CD14-positive monocyte (primary cell): ENCODE results near the gene NAP1L1. TPM values are rescaled to one million over a fixed set of nuclear protein-coding genes. Genes with fewer than 3 reads are reported as not detected.

ENCODE experiments used
- DNase-seq, 3 donors: peaks; one replicate each; pipeline ENCODE4 v3.0.0-alpha.2; 2011 to 2022
- H2AFZ ChIP-seq: 2 replicates; pipeline ENCODE4 v1.6.0; 2012; ENCODE audit warnings: mild to moderate bottlenecking, low read depth, low read length, inconsistent platforms; ENCODE audit not compliant: insufficient read depth, poor library complexity, severe bottlenecking
- H3K27ac ChIP-seq, 2 donors: 1 replicate in 1 of 2; 2 replicates in 1 of 2; pipeline ENCODE4 v1.5.1; 2012 to 2013; ENCODE audit warnings: low read length in 2 of 2, control low read depth in 1 of 2, inconsistent platforms in 1 of 2, low read depth in 1 of 2, mild to moderate bottlenecking in 1 of 2
- H3K27me3 ChIP-seq, 2 donors: one replicate each; pipeline versions ENCODE4 v1.6.0 to v1.6.1; 2011 to 2013; ENCODE audit warnings: low read length in 2 of 2; ENCODE audit not compliant: control insufficient read depth in 2 of 2, insufficient read depth in 2 of 2
- H3K36me3 ChIP-seq, 2 donors: replicated peaks in 1 of 2; 1 replicate in 1 of 2; 2 replicates in 1 of 2; pipeline versions ENCODE4 v1.5.1 to v1.6.1; 2012 to 2013; ENCODE audit warnings: low read length in 2 of 2, control low read depth in 1 of 2, inconsistent platforms in 1 of 2, mild to moderate bottlenecking in 1 of 2; ENCODE audit not compliant: insufficient read depth in 2 of 2, control insufficient read depth in 1 of 2
- H3K4me1 ChIP-seq, 2 donors: 1 replicate in 1 of 2; 2 replicates in 1 of 2; pipeline versions ENCODE4 v1.5.1 to v1.6.1; 2012 to 2013; ENCODE audit warnings: low read length in 2 of 2, control low read depth in 1 of 2, inconsistent platforms in 1 of 2, mild to moderate bottlenecking in 1 of 2, moderate library complexity in 1 of 2; ENCODE audit not compliant: insufficient read depth in 2 of 2, control insufficient read depth in 1 of 2
- H3K4me2 ChIP-seq: replicated peaks from 2 replicates; pipeline ENCODE3; 2012; ENCODE audit warnings: low read length, moderate library complexity, mild to moderate bottlenecking; ENCODE audit not compliant: poor library complexity, severe bottlenecking; ENCODE audit errors: extremely low read depth
- H3K4me3 ChIP-seq, 3 experiments: fragments of 200-600 bp in 1 of 3; sonication (generic) in 1 of 3; replicated peaks in 1 of 3; 1 replicate in 2 of 3; 2 replicates in 1 of 3; pipeline ENCODE4 v1.5.1; 2011 to 2013; ENCODE audit warnings: low read length in 3 of 3, mild to moderate bottlenecking in 3 of 3, control low read depth in 2 of 3, low read depth in 2 of 3, inconsistent platforms in 1 of 3, moderate library complexity in 1 of 3
- H3K79me2 ChIP-seq: 2 replicates; pipeline ENCODE4 v1.6.0; 2012; ENCODE audit warnings: mild to moderate bottlenecking, control low read depth, inconsistent platforms, low read length, moderate library complexity; ENCODE audit not compliant: insufficient read depth
- H3K9ac ChIP-seq: 2 replicates; pipeline ENCODE4 v1.6.0; 2017; ENCODE audit warnings: low read length, mild to moderate bottlenecking; ENCODE audit not compliant: insufficient read depth, poor library complexity, severe bottlenecking
- H3K9me3 ChIP-seq, 2 donors: replicated peaks in 1 of 2; 1 replicate in 1 of 2; 2 replicates in 1 of 2; pipeline versions ENCODE4 v1.5.1 to v1.6.1; 2012 to 2013; ENCODE audit warnings: low read length in 2 of 2, control low read depth in 1 of 2; ENCODE audit not compliant: control insufficient read depth in 1 of 2, insufficient read depth in 1 of 2
- H4K20me1 ChIP-seq: 2 replicates; pipeline ENCODE4 v1.6.0; 2012; ENCODE audit warnings: mild to moderate bottlenecking, low read length, control low read depth, moderate library complexity; ENCODE audit not compliant: insufficient read depth
- H3K27ac Mint-ChIP-seq, 7 donors: one replicate each; pipeline ENCODE4 v1.8.0; 2020; ENCODE audit warnings: mild to moderate bottlenecking in 7 of 7, mixed read lengths in 7 of 7, moderate library complexity in 6 of 7, inconsistent platforms in 2 of 7
- H3K27me3 Mint-ChIP-seq, 3 donors: one replicate each; pipeline ENCODE4 v1.8.0; 2021 to 2022; ENCODE audit warnings: low read depth in 3 of 3, mild to moderate bottlenecking in 3 of 3, mixed read lengths in 3 of 3, moderate library complexity in 3 of 3, inconsistent platforms in 1 of 3
- H3K36me3 Mint-ChIP-seq, 2 donors: one replicate each; pipeline ENCODE4 v1.8.0; 2020; ENCODE audit warnings: mixed read lengths in 2 of 2, inconsistent platforms in 1 of 2, mild to moderate bottlenecking in 1 of 2
- H3K4me1 Mint-ChIP-seq: one replicate; pipeline ENCODE4 v1.8.0; 2020; ENCODE audit warnings: mild to moderate bottlenecking, mixed read lengths
- H3K4me3 Mint-ChIP-seq, 2 donors: one replicate each; pipeline ENCODE4 v1.8.0; 2020; ENCODE audit warnings: mild to moderate bottlenecking in 2 of 2, mixed read lengths in 2 of 2, moderate library complexity in 1 of 2
- H3K9me3 Mint-ChIP-seq, 7 donors: one replicate each; pipeline ENCODE4 v1.8.0; 2020 to 2022; ENCODE audit warnings: mixed read lengths in 7 of 7, mild to moderate bottlenecking in 6 of 7, moderate library complexity in 6 of 7, inconsistent platforms in 2 of 7
- CTCF ChIP-seq: fragments of 200-600 bp; IDR thresholded peaks from one replicate; pipeline ENCODE4 v1.8.0; 2022; ENCODE audit warnings: antibody characterized with exemption, mild to moderate bottlenecking
- WGBS: methylation state at CpG from one replicate; pipeline ENCODE4 v1.1.5; 2013; ENCODE audit warnings: missing lambda C conversion rate; ENCODE audit not compliant: insufficient coverage; 5-methylcytosine and 5-hydroxymethylcytosine counted together
- intact Hi-C, 2 donors: fragments of 100-400 bp; cut with micrococcal nuclease; formaldehyde crosslinking; loops; one replicate each; pipeline versions ENCODE4 v1.15.0 to v1.15.1; 2023
- polyA plus RNA-seq, 3 donors: library from polyadenylated mRNA; depleted of rRNA in 1 of 3; unstranded in 2 of 3; stranded (reverse) in 1 of 3; fragments of 300-500 nt in 2 of 3; fragments of >200 nt in 1 of 3; fragmentation: Illumina TruSeq in 2 of 3; gene quantifications; 1 replicate in 2 of 3; 2 replicates in 1 of 3; pipeline ENCODE4 v1.2.3, GENCODE V29; 2012 to 2021

The NAP1L1 gene
- polyA plus RNA-seq, 3 donors = 98.3 to 164 (median 111) TPM

GRCh38 chr12:76042147-76042546 lies 42.3 kb downstream of the NAP1L1 start:
- Mint-ChIP-seq H3K27me3 (peaks cover 2 to 6% (median 3%) of the 10 kb centered on the region in 3 donors), H3K9me3 (peaks cover 0 to 2% (median 0%) of the 10 kb centered on the region in 7 donors), H3K4me1 (peaks cover 4% of the 10 kb centered on the region), H3K36me3 (peaks cover 14 to 20% of the 10 kb centered on the region in 2 donors), H3K4me3 (no peak overlapping the region), H3K27ac (no peak overlapping the region)
- Histone ChIP-seq H3K27me3 (peaks cover 2 to 5% of the 10 kb centered on the region in 2 donors), H3K4me1 (no peaks in the 10 kb centered on the region), H3K79me2 (no peaks in the 10 kb centered on the region), H4K20me1 (no peaks in the 10 kb centered on the region), H3K4me2 (no peak overlapping the region), H2AFZ (no peak overlapping the region), H3K9ac (no peak overlapping the region), H3K36me3 (peaks cover 2 to 16% of the 10 kb centered on the region in 2 donors), H3K27ac (no peak overlapping the region), H3K4me3 (no peak overlapping the region), H3K9me3 (no peaks in the 10 kb centered on the region)
- WGBS = no CpG with 5 or more reads among the region's 2 CpGs
- no peak for TF ChIP-seq CTCF
- DNase-seq = no peak
- intact Hi-C loops = no loop called here

GRCh38 chr12:76041406-76041805 lies 43.1 kb downstream of the NAP1L1 start:
- 100% methylated on average over 1 of the region's 2 CpGs for WGBS
- Histone ChIP-seq H3K79me2 (no peaks in the 10 kb centered on the region), H3K9me3 (no peaks in the 10 kb centered on the region), H3K4me3 (no peak overlapping the region), H2AFZ (no peak overlapping the region), H3K4me1 (no peaks in the 10 kb centered on the region), H3K4me2 (no peak overlapping the region), H3K36me3 (peaks cover 0 to 8% of the 10 kb centered on the region in 2 donors), H3K9ac (no peak overlapping the region), H3K27ac (no peak overlapping the region), H4K20me1 (no peaks in the 10 kb centered on the region), H3K27me3 (peaks cover 2 to 5% of the 10 kb centered on the region in 2 donors)
- DNase-seq = no peak
- TF ChIP-seq CTCF = no peak
- H3K4me1 Mint-ChIP-seq = peaks cover 4% of the 10 kb centered on the region
- peaks cover 8 to 17% of the 10 kb centered on the region in 2 donors for H3K36me3 Mint-ChIP-seq
- H3K27me3 Mint-ChIP-seq = peaks cover 2 to 8% (median 3%) of the 10 kb centered on the region in 3 donors
- intact Hi-C loops = no loop called here
- no peak overlapping the region for H3K4me3 Mint-ChIP-seq
- H3K9me3 Mint-ChIP-seq = peaks cover 0 to 2% (median 0%) of the 10 kb centered on the region in 7 donors
- no peak overlapping the region for H3K27ac Mint-ChIP-seq
